Left ventricle myocardium inferior (tissue), 1 donor: ENCODE data around the gene NR0B2. TPM values are rescaled to one million over a fixed set of nuclear protein-coding genes. Genes with fewer than 3 reads are reported as not detected.
"Not testable (repeated sequence)": the region's sequence is repeated elsewhere in the genome, so short reads cannot be mapped to it uniquely, and the experiment has no call there.

Experiments used
- DNase-seq: peaks from one replicate; pipeline ENCODE4 v3.0.0-alpha.2; 2020
- H3K27ac ChIP-seq: fragments of 200-600 bp; replicated peaks from 2 replicates; pipeline ENCODE4 v1.8.0; 2021
- H3K27me3 ChIP-seq: fragments of 200-600 bp; 2 replicates; pipeline ENCODE4 v1.8.0; 2021; ENCODE audit warnings: low read depth
- H3K36me3 ChIP-seq: fragments of 200-600 bp; 2 replicates; pipeline ENCODE4 v1.8.0; 2021
- H3K4me1 ChIP-seq: fragments of 200-600 bp; 2 replicates; pipeline ENCODE4 v1.8.0; 2021
- H3K4me3 ChIP-seq: fragments of 200-600 bp; 2 replicates; pipeline ENCODE4 v1.8.0; 2021; ENCODE audit warnings: mild to moderate bottlenecking, moderate library complexity
- H3K9me3 ChIP-seq: fragments of 200-600 bp; replicated peaks from 2 replicates; pipeline ENCODE4 v1.8.0; 2021
- CTCF ChIP-seq: fragments of 200-600 bp; IDR thresholded peaks from 2 replicates; pipeline ENCODE4 v1.8.0; 2021; ENCODE audit warnings: antibody characterized with exemption, mild to moderate bottlenecking, borderline replicate concordance
- intact Hi-C: fragments of 100-400 bp; cut with micrococcal nuclease; formaldehyde crosslinking; loops from one replicate; pipeline ENCODE4 v1.11.0; 2022
- total RNA-seq: library from RNA; stranded (reverse); fragmentation: NEBNext Ultra II Directional; extraction: Animal tissue kit (Norgen Biotek cat#: 25700); gene quantifications from one replicate; pipeline ENCODE4 v1.2.1, GENCODE V29; 2021
- donor health status: DM: no; HTN: yes; CAD: no; lungs with severe emphysema.

Gene NR0B2
- total RNA-seq, 1 donor from 2014 or later, result 7.2 TPM

GRCh38 chr1:26879793-26880192 lies 34.0 kb downstream of the NR0B2 start:
- no peak overlapping the region for H3K4me3 ChIP-seq
- no peaks in the 10 kb centered on the region for H3K9me3 ChIP-seq
- no peak for TF ChIP-seq CTCF
- H3K4me1 ChIP-seq, result peaks cover 5% of the 10 kb centered on the region
- no peak for DNase-seq
- H3K36me3 ChIP-seq, result peaks cover 82% of the 10 kb centered on the region
- no peaks in the 10 kb centered on the region for H3K27me3 ChIP-seq
- no peak overlapping the region for H3K27ac ChIP-seq
- intact Hi-C loops, result loop anchor here (10.0 kb wide), 1 partner anchor 275 kb away; no protein-coding TSS in a partner anchor

- H3K4me3 ChIP-seq, result no peak overlapping the region
Observed at GRCh38 chr1:26877326-26877725, 36.4 kb downstream of the NR0B2 start.

GRCh38 chr1:26874896-26875295 lies 38.9 kb downstream of the NR0B2 start:
- no peaks in the 10 kb centered on the region for H3K9me3 ChIP-seq
- peaks cover 33% of the 10 kb centered on the region for H3K36me3 ChIP-seq
- DNase-seq, result no peak
- H3K4me3 ChIP-seq, result no peak overlapping the region
- peaks cover 5% of the 10 kb centered on the region for H3K4me1 ChIP-seq
- no peak for TF ChIP-seq CTCF
- H3K27ac ChIP-seq, result no peak overlapping the region
- H3K27me3 ChIP-seq, result no peaks in the 10 kb centered on the region
- intact Hi-C loops, result loop anchor here (10.0 kb wide), 1 partner anchor 270 kb away; no protein-coding TSS in a partner anchor

More at GRCh38 chr1:26877326-26877725, 36.4 kb downstream of the NR0B2 start:
- H3K9me3 ChIP-seq, result no peaks in the 10 kb centered on the region
- intact Hi-C loops, result loop anchor here (10.0 kb wide), 1 partner anchor 273 kb away; no protein-coding TSS in a partner anchor
- H3K4me1 ChIP-seq, result peaks cover 5% of the 10 kb centered on the region
- H3K36me3 ChIP-seq, result peaks cover 57% of the 10 kb centered on the region
- DNase-seq, result no peak
- no peaks in the 10 kb centered on the region for H3K27me3 ChIP-seq
- H3K27ac ChIP-seq, result no peak overlapping the region
- TF ChIP-seq CTCF, result no peak

- not testable (repeated sequence) for H3K27ac ChIP-seq, DNase-seq, H3K4me3 ChIP-seq, H3K4me1 ChIP-seq, H3K27me3 ChIP-seq, H3K9me3 ChIP-seq
- intact Hi-C loops, result loop anchor here (10.0 kb wide), 1 partner anchor 268 kb away; no protein-coding TSS in a partner anchor
- H3K36me3 ChIP-seq, result peaks cover 15% of the 10 kb centered on the region
Observed at GRCh38 chr1:26873097-26873496, 40.7 kb downstream of the NR0B2 start.

- peak; percentile 97 for DNase-seq
- intact Hi-C loops, result no loop called here
Observed at GRCh38 chr1:26864610-26865480, 48.9 kb downstream of the NR0B2 start.

More at GRCh38 chr1:26864610-26865480, 48.9 kb downstream of the NR0B2 start:
- H3K36me3 ChIP-seq, result no peaks in the 10 kb centered on the region
- no peaks in the 10 kb centered on the region for H3K9me3 ChIP-seq
- H3K27me3 ChIP-seq, result no peaks in the 10 kb centered on the region
- H3K27ac ChIP-seq, result peak overlapping the region; percentile 98
- TF ChIP-seq CTCF, result peak; percentile 13
- H3K4me3 ChIP-seq, result peak overlapping the region; percentile 75
- peaks cover 21% of the 10 kb centered on the region for H3K4me1 ChIP-seq
